GM04503 (cell line): ENCODE results near the gene BHLHE23.
"Not testable (repeated sequence)": the region's sequence is repeated elsewhere in the genome, so short reads cannot be mapped to it uniquely, and the experiment has no call there.

Experiments used
- DNase-seq: peaks from one replicate; pipeline ENCODE4 v3.0.0-alpha.2; 2012; ENCODE audit warnings: low read depth

The BHLHE23 gene

DNA sequence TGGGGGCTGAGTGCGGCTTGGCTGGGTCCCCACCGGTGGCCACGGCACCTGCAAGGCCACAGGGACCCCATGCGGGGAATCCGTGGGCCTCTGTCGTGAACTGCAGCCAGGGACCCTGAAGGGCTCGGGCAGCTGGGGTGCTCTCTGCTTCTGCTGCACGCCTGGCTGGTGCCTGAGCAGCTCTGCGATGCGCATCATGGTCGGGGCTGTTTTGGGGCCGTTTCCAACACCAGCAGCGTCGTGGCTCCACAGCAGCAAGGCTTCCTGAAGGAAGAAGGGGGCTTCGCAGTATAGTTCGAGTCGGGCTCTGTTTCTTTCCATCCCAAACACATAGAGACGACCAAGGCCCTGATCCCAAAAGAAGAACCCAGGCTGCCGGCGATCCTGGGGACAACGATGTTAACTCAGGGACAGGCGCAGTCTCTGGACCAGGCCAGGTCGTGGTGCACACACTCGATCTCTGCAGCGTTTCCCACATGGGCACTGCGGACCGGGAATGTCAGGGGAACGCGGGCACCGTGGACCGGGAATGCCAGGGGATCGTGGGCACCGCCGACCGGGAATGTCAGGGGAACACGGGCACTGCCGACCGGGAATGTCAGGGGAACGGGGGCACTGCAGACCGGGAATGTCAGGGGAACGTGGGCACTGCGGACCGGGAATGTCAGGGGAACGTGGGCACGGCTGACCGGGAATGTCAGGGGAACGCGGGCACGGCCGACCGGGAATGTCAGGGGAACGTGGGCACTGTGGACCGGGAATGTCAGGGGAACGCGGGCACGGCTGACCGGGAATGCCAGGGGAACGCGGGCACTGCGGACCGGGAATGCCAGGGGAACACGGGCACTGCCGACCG lies 36.8 kb upstream of the BHLHE23 start:
- no peak for DNase-seq

DNA sequence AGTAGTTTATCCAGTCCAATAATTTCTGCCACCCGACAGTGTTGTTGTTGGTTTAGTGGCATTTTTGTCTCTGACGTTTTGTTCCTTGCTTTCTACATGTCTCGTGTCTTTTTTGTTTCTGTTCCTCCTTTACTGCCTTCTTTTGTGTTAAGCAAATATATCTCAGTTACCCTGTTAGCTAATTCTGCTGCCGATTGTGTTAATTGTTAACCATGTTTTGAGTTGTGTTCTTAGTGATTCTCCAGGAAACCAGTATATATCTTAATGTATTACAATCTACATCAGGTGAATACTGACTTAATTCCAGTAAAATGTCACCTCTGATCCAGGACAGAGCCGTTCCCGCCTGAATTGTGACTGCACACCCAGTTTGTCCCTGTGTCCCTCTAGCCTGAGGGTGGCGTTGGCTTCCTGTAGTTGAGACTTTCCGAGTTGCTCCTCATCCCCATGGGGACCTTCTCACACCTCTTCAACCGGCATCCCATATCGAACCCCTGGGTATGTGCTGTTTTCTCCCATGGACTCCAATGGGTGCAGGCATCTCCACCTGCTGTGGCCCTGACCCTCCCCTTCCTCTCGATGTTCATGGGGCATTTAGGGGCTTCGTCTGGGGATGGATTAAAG lies 35.8 kb upstream of the BHLHE23 start:
- no peak for DNase-seq

DNA sequence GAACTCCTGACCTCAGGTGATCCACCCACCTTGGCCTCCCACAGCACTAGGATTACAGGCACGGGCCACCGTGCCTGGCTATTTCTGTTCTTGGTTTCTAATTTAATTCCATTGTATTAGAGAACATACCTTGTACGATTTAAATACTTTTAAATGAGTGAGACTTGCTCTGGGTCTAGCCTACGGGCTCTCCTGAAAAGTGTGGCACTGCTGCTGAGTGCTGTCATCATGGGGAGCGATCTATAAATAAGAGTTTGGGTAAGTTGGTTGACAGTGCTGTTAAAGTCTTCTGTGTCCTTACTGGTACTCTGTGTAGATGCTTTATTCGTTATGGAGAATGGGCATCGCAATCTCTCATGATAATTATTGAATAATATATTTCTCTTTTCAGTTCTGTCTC lies 35.0 kb upstream of the BHLHE23 start:
- no peak for DNase-seq

DNA sequence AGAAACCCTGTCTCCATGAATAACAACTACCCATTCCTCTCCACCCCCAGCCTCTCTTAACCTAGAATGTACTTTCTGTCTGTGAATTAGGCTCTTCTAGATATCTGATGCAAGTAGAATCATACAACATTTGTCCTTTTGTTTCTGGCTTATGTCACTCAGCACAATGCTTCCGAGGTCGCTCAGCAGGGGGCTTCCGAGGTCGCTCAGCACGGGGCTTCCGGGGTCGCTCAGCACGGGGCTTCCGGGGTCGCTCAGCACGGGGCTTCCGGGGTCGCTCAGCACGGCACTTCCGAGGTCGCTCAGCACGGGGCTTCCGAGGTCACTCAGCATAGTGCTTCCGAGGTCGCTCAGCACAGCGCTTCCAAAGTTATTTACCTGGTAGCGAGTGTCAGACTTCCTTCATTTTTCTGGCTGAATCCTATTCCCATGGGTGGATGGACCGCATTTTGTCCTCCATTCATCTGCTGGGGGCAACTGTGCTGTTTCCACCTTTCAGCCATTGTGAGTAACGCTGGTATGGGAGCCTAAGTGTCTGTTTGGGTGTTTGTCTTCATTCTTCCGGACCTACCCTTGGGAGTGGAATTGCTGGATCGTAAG lies 31.0 kb upstream of the BHLHE23 start:
- DNase-seq, result no peak

DNA sequence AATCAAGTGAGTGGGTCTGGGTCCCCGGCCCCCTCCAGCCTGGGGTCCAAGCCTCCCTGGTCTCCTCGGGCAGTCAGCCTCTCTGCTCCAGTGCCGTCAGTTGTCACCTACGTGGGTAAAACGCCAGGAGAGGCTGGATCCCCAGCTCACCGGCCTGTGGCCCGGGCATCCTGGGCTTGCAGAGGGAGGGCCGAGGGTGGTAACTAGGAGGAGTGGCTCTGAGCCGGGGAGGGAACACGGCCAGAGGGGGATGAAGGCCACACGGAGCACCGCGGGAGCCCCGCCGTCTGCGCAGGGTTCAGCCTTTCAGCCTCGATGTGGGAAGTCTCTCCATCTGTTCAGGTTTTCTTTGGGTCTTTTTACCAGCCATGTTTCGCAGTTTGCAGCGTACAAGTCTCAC lies 29.5 kb upstream of the BHLHE23 start:
- no peak for DNase-seq

- no peak for DNase-seq
Observed at GRCh38 chr20:63035603-63036185, 28.9 kb upstream of the BHLHE23 start.

- DNase-seq, result not testable (repeated sequence)
Observed at GRCh38 chr20:63034710-63035602, 28.2 kb upstream of the BHLHE23 start.

- no peak for DNase-seq
Observed at GRCh38 chr20:63033794-63034709, 27.3 kb upstream of the BHLHE23 start.

GRCh38 chr20:63032861-63033793 lies 26.4 kb upstream of the BHLHE23 start:
- no peak for DNase-seq

GRCh38 chr20:63032026-63032800 lies 25.4 kb upstream of the BHLHE23 start:
- no peak for DNase-seq

DNA sequence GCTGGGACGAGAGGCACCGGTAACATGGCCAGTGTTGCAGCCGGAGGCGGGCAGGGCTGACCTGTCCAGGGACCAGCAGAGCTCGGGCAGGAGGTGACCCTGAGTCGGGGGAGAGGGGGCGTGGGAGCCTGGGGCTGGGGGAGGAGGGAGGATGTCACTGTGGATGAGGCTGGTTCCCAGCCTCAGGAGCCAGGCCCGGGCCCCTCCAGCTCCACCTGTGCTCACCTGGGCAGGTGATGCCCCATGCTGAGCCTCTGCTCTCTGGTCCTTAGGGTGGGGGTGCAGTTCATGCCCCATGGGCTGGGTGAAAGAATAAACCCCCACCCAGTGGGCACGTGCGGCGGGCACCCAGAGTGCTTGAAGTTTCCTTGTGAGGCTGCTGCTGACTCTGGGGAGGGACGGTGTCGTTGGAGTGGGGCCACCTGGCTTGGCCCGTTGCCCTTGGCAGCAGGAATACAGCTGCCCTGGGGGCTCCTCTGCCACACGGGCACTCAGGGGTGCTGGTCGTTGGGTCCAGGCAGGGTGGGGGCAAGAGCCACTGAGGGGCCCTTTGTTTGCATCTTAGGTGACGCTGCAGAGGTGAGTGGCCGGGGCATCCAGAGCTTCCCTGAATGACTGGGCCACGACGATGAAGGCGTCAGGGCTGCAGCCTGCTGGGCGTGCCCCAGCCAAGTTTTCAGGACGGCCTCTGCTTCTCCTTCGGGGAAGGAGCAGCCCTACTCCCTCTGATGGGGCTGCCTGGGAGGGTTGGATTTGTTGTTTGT lies 24.7 kb upstream of the BHLHE23 start:
- no peak for DNase-seq

GRCh38 chr20:63029358-63030121 lies 22.8 kb upstream of the BHLHE23 start:
- DNase-seq, result no peak

DNA sequence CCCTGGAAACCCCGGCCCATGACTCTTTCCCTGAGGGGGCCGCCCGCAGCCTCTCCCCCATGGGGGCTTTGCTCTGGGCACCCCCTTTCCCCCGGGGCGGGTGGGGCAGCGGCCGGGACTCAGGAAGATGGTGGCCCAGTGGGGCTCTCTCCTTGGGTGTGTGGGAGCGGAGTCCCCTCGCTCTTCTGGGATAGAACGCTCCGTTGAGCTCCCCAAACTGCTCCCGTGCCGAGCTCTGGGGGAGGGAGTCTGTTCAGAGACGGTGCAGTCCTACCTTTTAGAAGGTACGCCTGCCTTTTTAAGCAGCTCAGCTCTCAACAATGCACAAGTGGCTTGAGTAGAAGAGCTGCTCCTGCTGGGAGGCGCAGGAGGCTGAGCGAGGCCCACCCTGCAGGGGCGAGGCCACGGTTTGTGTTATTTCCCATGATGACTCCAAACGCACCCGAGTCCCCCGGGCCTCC lies 21.7 kb upstream of the BHLHE23 start:
- DNase-seq, result no peak

- DNase-seq, result no peak
Observed at GRCh38 chr20:63027922-63028389, 21.2 kb upstream of the BHLHE23 start.

- DNase-seq, result no peak
Observed at GRCh38 chr20:63027221-63027921, 20.6 kb upstream of the BHLHE23 start.

GRCh38 chr20:63026582-63027165 lies 19.9 kb upstream of the BHLHE23 start:
- DNase-seq, result no peak
